ENCODE measurements around the gene FYB2.

FYB2 gene

GRCh38 chr1:56838759-56839158, 19.6 kb upstream of the FYB2 start (continued):
- TF ChIP-seq CREB5 (CRISPR knock-in tag; IDR thresholded peaks at IDR 0.05; ENCODE audit: low read depth) (no peak), ZNF565 (CRISPR knock-in tag; conservative IDR thresholded peaks at IDR 0.05; ENCODE audit: low read depth) (no peak)

GRCh38 chr1:56837244-56837939, 18.2 kb upstream of the FYB2 start:
- no peak for ATAC-seq
- TF ChIP-seq TSHZ2 (CRISPR knock-in tag; IDR thresholded peaks at IDR 0.05) (no peak), ZNF565 (CRISPR knock-in tag; conservative IDR thresholded peaks at IDR 0.05; ENCODE audit: low read depth) (no peak), SNAI2 (CRISPR knock-in tag; IDR thresholded peaks at IDR 0.05) (no peak), OSR1 (CRISPR knock-in tag; IDR thresholded peaks at IDR 0.05) (no peak), ZC3H10 (CRISPR knock-in tag; IDR thresholded peaks at IDR 0.05) (no peak), ARNTL (CRISPR knock-in tag; IDR thresholded peaks at IDR 0.05; ENCODE audit: borderline replicate concordance, low read depth) (no peak), ISL1 (CRISPR knock-in tag; IDR thresholded peaks at IDR 0.05) (no peak), PPARA (CRISPR knock-in tag; IDR thresholded peaks at IDR 0.05; ENCODE audit: borderline replicate concordance) (no peak), ZFP3 (CRISPR knock-in tag; IDR thresholded peaks at IDR 0.05) (no peak), PATZ1 (CRISPR knock-in tag; IDR thresholded peaks at IDR 0.05; ENCODE audit: borderline replicate concordance) (no peak), GLIS3 (CRISPR knock-in tag; IDR thresholded peaks at IDR 0.05) (no peak), RARB (CRISPR knock-in tag; IDR thresholded peaks at IDR 0.05) (no peak), POU6F1 (CRISPR knock-in tag; IDR thresholded peaks at IDR 0.05; ENCODE audit: borderline replicate concordance, low read depth) (no peak)

- ATAC-seq = no peak
- no peak for TF ChIP-seq CREB5 (CRISPR knock-in tag; IDR thresholded peaks at IDR 0.05; ENCODE audit: low read depth)
- no peak for TF ChIP-seq ESRRG (CRISPR knock-in tag; IDR thresholded peaks at IDR 0.05)
- TF ChIP-seq OSR1 (CRISPR knock-in tag; IDR thresholded peaks at IDR 0.05) = no peak
- no peak for TF ChIP-seq ISL1 (CRISPR knock-in tag; IDR thresholded peaks at IDR 0.05)
- TF ChIP-seq ZFP30 (CRISPR knock-in tag; IDR thresholded peaks at IDR 0.05) = no peak
- TF ChIP-seq ZNF565 (CRISPR knock-in tag; conservative IDR thresholded peaks at IDR 0.05; ENCODE audit: low read depth) = no peak
- no peak for TF ChIP-seq ZNF8 (CRISPR knock-in tag; IDR thresholded peaks at IDR 0.05)
- TF ChIP-seq ZFP3 (CRISPR knock-in tag; IDR thresholded peaks at IDR 0.05) = no peak
- no peak for TF ChIP-seq POU6F1 (CRISPR knock-in tag; IDR thresholded peaks at IDR 0.05; ENCODE audit: borderline replicate concordance, low read depth)
- no peak for TF ChIP-seq TSHZ2 (CRISPR knock-in tag; IDR thresholded peaks at IDR 0.05)
- TF ChIP-seq PPARA (CRISPR knock-in tag; IDR thresholded peaks at IDR 0.05; ENCODE audit: borderline replicate concordance) = no peak
- no peak for TF ChIP-seq ZNF70 (CRISPR knock-in tag; IDR thresholded peaks at IDR 0.05)
- no peak for TF ChIP-seq CSRNP3 (CRISPR knock-in tag; IDR thresholded peaks at IDR 0.05)
Observed at GRCh38 chr1:56836359-56836758, 17.2 kb upstream of the FYB2 start.
